PFSK-1 (cell line): ENCODE measurements around the gene HOXD12.

Source experiments
- FOXP2 ChIP-seq: optimal IDR thresholded peaks from 2 replicates; pipeline ENCODE3; 2011; ENCODE audit warnings: borderline replicate concordance, control low read depth, inconsistent platforms; ENCODE audit not compliant: insufficient read depth; ENCODE audit errors: extremely low read length, extremely low read depth
- POLR2AphosphoS5 ChIP-seq: IDR thresholded peaks from 2 replicates; pipeline ENCODE4 v1.6.1; 2012; ENCODE audit warnings: low read depth, mild to moderate bottlenecking, control low read depth, low read length, moderate library complexity
- SIN3A ChIP-seq: IDR thresholded peaks from 2 replicates; pipeline ENCODE4 v1.6.1; 2012; ENCODE audit warnings: mild to moderate bottlenecking, low read length, moderate library complexity, borderline replicate concordance; ENCODE audit not compliant: insufficient read depth
- TAF1 ChIP-seq: IDR thresholded peaks from 2 replicates; pipeline ENCODE4 v1.6.1; 2012; ENCODE audit warnings: low read length, control low read depth, borderline replicate concordance; ENCODE audit not compliant: insufficient read depth
- TF ChIP-seq, protein P1 (sequence below), 2 experiments: IDR thresholded peaks; 2 replicates each; pipeline versions ENCODE4 v1.6.1 to v1.8.0; 2011 to 2012; ENCODE audit warnings: low read depth in 2 of 2, low read length in 2 of 2, control low read depth in 1 of 2, inconsistent platforms in 1 of 2, mild to moderate bottlenecking in 1 of 2, moderate library complexity in 1 of 2; ENCODE audit not compliant: insufficient read depth in 1 of 2

HOXD12 gene

DNA sequence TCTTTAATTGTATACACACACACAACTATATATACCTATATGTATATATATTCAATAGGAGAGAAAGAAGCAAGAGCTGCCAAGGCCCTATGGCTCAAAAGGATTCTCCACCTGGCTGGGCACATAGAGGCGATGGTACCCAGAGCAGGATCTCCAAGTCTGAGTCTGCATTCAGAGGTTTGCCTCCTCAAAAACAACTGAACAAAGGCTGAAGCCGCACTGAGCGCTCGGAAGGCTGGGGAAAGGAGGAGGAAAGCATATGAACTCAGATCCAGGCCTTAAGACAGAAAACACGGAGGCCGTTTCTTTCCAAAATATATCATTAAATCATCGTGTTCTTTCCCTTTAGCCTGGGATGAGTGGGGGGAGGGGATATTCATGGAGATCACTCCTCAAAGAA, 3.6 kb downstream of the HOXD12 start:
- TF ChIP-seq, protein P1, sequence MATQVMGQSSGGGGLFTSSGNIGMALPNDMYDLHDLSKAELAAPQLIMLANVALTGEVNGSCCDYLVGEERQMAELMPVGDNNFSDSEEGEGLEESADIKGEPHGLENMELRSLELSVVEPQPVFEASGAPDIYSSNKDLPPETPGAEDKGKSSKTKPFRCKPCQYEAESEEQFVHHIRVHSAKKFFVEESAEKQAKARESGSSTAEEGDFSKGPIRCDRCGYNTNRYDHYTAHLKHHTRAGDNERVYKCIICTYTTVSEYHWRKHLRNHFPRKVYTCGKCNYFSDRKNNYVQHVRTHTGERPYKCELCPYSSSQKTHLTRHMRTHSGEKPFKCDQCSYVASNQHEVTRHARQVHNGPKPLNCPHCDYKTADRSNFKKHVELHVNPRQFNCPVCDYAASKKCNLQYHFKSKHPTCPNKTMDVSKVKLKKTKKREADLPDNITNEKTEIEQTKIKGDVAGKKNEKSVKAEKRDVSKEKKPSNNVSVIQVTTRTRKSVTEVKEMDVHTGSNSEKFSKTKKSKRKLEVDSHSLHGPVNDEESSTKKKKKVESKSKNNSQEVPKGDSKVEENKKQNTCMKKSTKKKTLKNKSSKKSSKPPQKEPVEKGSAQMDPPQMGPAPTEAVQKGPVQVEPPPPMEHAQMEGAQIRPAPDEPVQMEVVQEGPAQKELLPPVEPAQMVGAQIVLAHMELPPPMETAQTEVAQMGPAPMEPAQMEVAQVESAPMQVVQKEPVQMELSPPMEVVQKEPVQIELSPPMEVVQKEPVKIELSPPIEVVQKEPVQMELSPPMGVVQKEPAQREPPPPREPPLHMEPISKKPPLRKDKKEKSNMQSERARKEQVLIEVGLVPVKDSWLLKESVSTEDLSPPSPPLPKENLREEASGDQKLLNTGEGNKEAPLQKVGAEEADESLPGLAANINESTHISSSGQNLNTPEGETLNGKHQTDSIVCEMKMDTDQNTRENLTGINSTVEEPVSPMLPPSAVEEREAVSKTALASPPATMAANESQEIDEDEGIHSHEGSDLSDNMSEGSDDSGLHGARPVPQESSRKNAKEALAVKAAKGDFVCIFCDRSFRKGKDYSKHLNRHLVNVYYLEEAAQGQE (IDR thresholded peaks at IDR 0.05; ENCODE audit: insufficient read depth in 1 of 2, low read depth in 2 of 2, low read length in 2 of 2) = no peak
- TF ChIP-seq SIN3A (no peak), FOXP2 (no peak), POLR2AphosphoS5 (no peak), TAF1 (no peak)

DNA sequence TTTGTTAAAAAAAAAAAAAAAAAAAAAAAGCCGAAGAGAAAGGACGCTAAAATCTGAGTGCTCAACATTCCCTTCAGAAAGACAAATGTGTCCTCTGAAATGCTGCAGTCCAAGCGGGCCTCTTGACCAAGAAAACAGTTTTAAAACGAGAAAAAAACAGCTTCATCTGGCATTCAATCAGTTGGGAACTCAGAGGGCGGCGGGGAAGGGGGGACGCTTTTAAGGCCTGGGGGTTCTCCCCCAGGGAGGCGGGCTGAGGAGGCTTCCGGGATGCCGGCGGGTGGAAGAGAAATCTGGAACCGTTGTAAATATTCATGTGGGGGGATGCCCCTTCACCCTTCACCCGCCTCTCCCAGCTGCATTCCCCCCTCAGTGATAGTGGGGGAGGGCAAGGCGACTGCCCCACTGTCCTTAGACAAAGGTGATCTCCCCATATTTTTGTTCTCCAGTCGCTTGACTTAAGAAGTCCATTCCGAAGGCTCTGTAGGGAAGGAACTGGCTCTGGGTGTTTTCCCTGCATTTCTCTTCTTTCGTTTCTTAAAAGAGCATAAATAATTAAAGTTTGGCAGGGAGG, 4.2 kb downstream of the HOXD12 start:
- TF ChIP-seq SIN3A (no peak), POLR2AphosphoS5 (no peak), TAF1 (no peak), FOXP2 (no peak)
- TF ChIP-seq, protein P1 (IDR thresholded peaks at IDR 0.05; ENCODE audit: insufficient read depth in 1 of 2, low read depth in 2 of 2, low read length in 2 of 2) = no peak

DNA sequence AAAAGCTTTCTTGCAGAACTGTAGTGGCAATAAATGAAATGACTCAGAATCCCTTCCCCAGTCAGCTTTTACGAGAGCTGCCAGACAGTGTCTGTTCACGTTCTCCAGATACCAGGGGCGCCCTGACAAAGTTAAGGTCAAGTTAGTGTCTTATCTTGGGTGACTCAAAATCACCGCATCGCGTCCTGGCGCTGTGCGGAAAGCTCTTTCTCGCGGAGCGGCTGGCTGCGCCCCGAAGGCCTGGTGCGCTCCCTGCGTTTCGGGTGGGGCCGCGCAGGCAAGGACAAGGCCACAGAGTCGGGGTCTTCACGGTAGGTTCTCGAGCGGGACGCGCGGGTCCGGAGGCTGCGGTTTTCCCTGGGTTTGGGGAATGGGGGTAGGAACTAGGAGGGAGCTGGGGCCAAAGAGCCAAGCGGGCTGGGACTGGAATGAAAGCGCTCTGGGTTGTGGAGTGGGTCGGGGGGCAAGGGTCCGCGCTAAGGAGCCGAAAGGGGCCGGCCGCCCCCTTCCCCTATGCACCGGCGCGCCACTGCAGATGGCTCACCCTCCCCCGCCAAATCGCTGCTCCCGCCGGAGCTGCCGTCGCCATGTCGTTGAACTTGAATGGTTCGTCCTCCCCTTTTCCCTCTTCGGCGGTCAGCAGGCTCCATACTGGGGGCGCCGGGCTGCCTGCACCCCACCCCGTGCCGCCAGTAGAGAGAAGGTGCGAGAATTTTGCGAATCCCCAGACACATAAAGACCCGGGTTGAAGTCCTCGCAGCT, 4.9 kb downstream of the HOXD12 start:
- TF ChIP-seq TAF1 (no peak), POLR2AphosphoS5 (no peak), SIN3A (no peak), FOXP2 (no peak)
- TF ChIP-seq, protein P1 (IDR thresholded peaks at IDR 0.05; ENCODE audit: insufficient read depth in 1 of 2, low read depth in 2 of 2, low read length in 2 of 2) = no peak

DNA sequence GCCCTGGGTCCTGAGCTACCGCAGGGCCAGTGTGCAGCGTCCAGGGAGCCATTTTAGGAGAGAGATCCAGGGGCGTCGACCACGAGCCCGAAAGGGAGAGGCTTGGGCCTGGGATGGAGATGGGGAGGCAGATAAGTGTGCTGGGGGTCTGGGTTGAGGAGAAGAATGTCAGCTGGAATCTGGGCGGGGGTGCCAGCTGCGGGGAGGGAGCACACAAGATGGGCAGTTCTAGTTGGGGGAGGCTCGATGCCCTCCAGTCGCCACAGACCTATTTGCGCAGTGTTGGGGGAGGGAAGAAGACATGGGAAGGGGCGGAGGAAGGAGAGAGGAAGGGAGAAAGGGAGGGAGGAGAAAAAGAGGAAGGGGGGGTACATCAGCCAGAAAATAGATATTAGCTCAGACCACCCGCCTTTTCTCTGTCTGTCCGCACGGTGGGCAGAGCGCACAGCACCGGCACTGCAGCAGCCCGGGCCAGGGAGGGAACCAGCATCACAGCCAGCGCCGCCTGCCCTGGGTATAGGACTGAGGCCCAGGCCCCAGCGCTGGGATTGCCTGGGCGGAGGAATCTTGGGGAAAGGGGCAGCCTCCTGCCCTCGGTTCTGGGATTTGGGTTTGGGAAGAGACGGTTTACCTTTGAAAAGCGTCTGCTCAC, 5.6 kb downstream of the HOXD12 start:
- TF ChIP-seq SIN3A = no peak
- TF ChIP-seq, protein P1 (IDR thresholded peaks at IDR 0.05; ENCODE audit: insufficient read depth in 1 of 2, low read depth in 2 of 2, low read length in 2 of 2) = no peak
- no peak for TF ChIP-seq POLR2AphosphoS5
- TF ChIP-seq TAF1 = no peak
- TF ChIP-seq FOXP2 = no peak
